GM20000 (cell line): ENCODE measurements around the gene STIM1.
A peak's percentile ranks its signal among the peaks of the same experiment; 100 is the strongest.
"Not testable (repeated sequence)": the region's sequence is repeated elsewhere in the genome, so short reads cannot be mapped to it uniquely, and the experiment has no call there.

Source experiments
- DNase-seq: peaks from one replicate; pipeline ENCODE4 v3.0.0; 2012; ENCODE audit warnings: low spot score
- TF ChIP-seq, protein P1 (sequence below): IDR thresholded peaks from 2 replicates; pipeline ENCODE4 v1.5.1; 2012; ENCODE audit warnings: mild to moderate bottlenecking, control low read depth; ENCODE audit errors: extremely low read depth, missing control alignments

Gene STIM1

DNA sequence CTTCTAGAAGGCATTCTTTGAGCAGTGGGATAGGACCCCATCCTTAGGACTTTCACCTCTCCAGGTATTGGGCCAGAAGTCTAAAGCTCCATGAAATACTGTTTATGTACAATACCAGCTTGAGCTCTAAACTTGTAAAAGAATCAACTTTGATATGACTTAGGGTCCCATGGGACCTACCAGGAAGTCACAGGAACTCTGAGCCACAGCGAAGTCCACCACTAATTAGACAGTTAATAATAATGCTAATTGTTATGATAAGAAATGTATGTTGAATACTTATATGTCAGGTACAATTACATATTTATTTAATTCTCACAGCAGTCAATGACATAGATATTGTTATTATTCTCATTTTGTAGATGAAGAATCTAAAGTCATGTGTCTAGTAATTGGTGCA is 35.3 kb downstream of the STIM1 start:
- TF ChIP-seq, protein P1, sequence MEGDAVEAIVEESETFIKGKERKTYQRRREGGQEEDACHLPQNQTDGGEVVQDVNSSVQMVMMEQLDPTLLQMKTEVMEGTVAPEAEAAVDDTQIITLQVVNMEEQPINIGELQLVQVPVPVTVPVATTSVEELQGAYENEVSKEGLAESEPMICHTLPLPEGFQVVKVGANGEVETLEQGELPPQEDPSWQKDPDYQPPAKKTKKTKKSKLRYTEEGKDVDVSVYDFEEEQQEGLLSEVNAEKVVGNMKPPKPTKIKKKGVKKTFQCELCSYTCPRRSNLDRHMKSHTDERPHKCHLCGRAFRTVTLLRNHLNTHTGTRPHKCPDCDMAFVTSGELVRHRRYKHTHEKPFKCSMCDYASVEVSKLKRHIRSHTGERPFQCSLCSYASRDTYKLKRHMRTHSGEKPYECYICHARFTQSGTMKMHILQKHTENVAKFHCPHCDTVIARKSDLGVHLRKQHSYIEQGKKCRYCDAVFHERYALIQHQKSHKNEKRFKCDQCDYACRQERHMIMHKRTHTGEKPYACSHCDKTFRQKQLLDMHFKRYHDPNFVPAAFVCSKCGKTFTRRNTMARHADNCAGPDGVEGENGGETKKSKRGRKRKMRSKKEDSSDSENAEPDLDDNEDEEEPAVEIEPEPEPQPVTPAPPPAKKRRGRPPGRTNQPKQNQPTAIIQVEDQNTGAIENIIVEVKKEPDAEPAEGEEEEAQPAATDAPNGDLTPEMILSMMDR = no peak

DNA sequence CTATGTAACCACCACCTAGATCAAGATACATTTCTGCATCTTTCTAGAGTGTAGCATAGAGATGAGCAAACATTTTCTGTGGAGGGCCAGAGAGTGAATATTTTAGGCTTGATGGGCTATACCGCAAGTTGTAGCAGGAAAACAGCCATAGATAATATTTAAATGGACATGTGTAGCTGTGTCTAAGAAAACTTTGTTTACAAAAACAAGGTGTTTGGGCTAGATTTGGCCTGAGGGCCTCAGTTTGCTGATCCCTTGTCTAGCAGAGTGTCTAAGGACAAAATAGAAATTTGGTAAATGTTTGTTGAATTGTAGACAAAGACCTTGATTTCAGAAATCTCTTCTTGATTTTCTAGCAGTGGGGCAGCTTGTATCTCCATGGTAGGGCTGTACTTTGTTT is 36.3 kb downstream of the STIM1 start:
- TF ChIP-seq, protein P1 = no peak
- DNase-seq = no peak

More for the DNA sequence above, 35.3 kb downstream of the STIM1 start:
- no peak for DNase-seq

DNA sequence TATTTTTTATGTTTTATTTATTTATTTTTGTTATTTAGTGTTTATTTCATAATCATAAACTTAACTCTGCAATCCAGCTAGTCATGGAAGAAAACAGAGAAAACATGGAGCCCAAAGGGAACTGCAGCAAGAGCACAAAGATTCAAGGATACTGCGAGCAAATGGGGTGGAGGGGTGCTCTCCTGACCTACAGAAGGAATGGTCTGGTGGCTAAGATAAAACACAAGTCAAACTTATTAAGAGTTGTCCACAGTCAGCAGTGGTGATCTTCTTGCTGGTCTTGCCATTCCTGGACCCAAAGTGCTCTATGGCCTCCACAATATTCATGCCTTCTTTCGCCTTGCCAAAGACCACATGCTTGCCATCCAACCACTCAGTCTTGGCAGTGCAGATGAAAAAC is 36.7 kb downstream of the STIM1 start:
- TF ChIP-seq, protein P1 = no peak
- DNase-seq = no peak

DNA sequence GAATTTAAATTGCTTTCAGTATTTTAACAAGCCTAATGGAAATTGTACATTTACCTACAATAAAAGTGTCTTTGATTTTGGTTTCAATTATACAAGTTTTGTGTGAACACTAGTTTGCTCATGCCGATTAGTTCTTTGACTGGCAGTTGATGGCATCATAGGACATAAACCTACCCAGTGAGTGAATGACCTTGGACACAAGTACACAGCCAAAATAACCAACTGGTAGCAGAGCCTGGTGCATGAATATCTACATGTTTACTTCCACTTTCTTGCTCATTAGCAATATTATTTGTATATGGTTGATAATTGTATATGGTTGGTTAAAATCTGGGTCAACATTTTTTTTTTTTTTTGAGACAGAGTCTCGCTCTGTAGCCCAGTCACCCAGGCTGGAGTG is 37.8 kb downstream of the STIM1 start:
- DNase-seq = no peak
- TF ChIP-seq, protein P1 = no peak

DNA sequence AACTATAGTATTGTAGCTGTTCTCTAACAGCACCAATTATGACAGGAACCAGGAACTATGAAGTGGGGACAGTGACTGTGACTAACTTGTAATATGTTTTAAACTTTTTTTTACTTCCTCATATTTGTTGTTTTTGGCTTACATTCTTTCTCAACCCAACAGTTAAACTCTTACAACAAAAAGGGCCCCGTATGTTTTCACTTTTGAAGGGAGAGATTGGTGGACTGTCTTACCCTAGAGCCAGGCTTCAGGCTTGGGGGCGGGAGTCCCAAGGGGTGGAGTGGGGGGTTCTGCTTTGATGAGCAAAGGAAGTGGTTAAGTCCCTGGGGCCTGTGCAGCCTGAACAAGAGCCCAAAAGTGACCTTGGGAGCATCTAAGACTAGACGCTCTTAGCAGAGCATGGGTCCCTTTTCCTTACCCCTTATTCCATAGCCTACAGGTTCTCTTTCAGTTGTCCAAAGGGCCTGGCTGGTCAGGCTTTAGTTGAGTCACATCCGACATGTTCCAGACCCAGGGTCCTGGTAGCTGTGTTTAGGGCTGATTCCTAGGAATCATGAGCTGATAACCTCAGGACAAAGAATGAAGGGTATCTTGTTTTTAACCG is 38.8 kb downstream of the STIM1 start:
- peak; percentile 84 for DNase-seq
- TF ChIP-seq, protein P1 = no peak

DNA sequence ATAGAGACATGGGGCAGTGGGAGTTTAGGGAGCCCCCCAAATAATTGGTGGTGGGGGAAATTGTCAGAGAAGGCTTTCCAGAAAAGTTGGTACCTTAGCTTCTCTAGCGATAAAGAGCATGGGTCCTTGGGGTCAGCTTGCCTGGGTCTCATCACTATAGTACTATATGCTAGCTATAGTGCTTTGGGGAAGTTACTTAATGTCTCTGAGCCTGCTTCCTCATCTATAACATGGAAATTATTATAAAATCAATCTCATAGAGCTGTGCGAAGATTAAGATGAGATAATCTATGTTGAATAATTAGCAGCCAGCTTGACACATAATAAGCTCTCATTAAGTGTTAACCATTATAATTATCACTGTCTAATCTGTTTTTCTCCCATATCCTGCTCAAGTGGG is 41.2 kb downstream of the STIM1 start:
- TF ChIP-seq, protein P1 = no peak
- DNase-seq = no peak

DNA sequence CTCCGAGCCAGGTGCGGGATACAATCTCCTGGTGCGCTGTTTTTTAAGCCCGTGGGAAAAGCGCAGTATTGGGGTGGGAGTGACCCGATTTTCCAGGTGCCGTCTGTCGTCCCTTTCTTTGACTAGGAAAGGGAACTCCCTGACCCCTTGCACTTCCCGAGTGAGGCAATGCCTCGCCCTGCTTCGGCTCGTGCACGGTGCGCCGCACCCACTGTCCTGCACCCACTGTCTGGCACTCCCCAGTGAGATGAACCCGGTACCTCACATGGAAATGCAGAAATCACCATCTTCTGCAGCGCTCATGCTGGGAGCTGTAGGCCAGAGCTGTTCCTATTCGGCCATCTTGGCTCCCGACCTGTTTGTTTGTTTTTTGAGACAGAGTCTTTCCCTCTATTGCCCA is 44.8 kb downstream of the STIM1 start:
- not testable (repeated sequence) for DNase-seq

DNA sequence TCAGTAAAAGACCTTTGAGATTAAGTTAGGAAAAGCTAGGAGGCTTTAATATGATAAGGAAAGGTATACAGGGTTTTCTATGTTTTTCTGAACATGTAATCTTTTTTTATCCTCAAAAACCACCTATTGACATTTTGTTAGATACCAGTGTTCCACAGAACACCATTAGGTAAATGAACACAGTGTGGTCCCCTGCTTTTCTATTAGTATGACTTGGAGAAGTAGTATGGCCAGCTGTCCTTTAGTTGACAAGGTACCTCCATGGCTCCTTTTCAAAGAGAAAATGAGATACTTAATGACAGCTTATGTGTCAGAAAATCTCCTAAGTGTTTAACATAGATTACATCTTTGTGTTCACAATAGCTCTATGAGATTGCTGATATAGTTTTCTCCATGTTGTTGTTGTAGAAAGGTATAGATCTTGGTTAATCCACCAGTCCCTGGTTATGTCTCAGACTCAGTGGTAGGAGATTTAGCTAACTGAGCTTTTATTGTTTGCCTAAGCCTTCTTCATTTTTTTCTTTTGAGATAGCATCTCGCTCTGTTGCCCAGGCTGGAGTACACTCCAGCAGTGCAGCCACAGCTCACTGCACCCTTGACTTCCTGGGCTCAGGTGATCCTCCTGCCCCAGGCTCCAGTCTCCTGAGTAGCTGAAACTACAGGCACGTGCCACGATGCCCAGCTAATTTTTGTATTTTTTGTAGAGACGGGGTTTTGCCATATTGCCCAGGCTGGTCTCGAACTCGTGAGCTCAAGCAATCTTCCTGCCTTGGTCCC is 46.0 kb downstream of the STIM1 start:
- TF ChIP-seq, protein P1 = no peak
- DNase-seq = no peak
